ENCODE data around the gene ANXA9.

GRCh38 chr1:150999926-151000325 is 17.8 kb downstream of the ANXA9 start:
- TF ChIP-seq CTCF (conservative IDR thresholded peaks at IDR 0.05; ENCODE audit: low read length) (no peak), EZH2phosphoT487 (IDR thresholded peaks at IDR 0.05; ENCODE audit: borderline replicate concordance, low read depth, low read length) (no peak)

All from OCI-LY7 (cell line).